Heart left ventricle (tissue), 13 donors: Measurements from ENCODE around the gene SYNRG.

Experiments
- CTCF ChIP-seq, 12 donors: fragments of 200-600 bp; sonication (generic) in 4 of 12; IDR thresholded peaks; one replicate each; pipeline versions ENCODE4 v1.5.0 to v1.8.0; 2018 to 2022; ENCODE audit warnings: antibody characterized with exemption in 12 of 12, mild to moderate bottlenecking in 5 of 12
- POLR2A ChIP-seq, 2 donors: fragments of 450-650 bp; IDR thresholded peaks; one replicate each; pipeline ENCODE4 v1.6.1; 2017; ENCODE audit warnings: antibody characterized with exemption in 2 of 2, mild to moderate bottlenecking in 2 of 2, moderate library complexity in 2 of 2
- donor health status: ischemic (EF 13 %, LVEDD 7.1; RV severe dilation, severe dysfunction).
- donor health status: DM: no; HTN: yes; CAD: no.
- donor health status: DM: no; HTN: no; CAD: no.
- donor health status: ischemic (EF 25% LVEDD 6.9; RV normal size, moderate dysfunction).
- donor health status: ischemic (EF 25% LVEDD 5.7; RV mildly dilated, moderate dysfunction).
- donor health status: ischemic (EF 35%, LVEDD 5.7; RV mildly dilated, moderate dysfunction).
- donor health status: nonischemic (EF 11% LVEDD 7.7; RV severe dilation, severe dysfunction).
- donor health status: DM: yes; HTN: yes; CAD: no.
- donor health status: PGD.
- donor health status: ischemic (EF 29% LVEDD 5.4; RV normal size, mild dysfunction).
- donor health status: nonischemic (EF 23%, LVEDD 6.1; RV moderate dilation, normal function).

GRCh38 chr17:37466471-37466870 lies 142.7 kb downstream of the SYNRG start:
- no peak for TF ChIP-seq POLR2A (IDR thresholded peaks at IDR 0.05)
- no peak for TF ChIP-seq CTCF (IDR thresholded peaks at IDR 0.05)
